GM23338 (cell line): ENCODE measurements around the gene GSTM2. TPM values are rescaled to one million over a fixed set of nuclear protein-coding genes. Genes with fewer than 3 reads are reported as not detected.

Experiments
- ATAC-seq: fragments of 200-7000 bp; cut with Tn5 transposase; 3 replicates; pipeline ENCODE4 v1.9.1; 2020
- DNase-seq: peaks from one replicate; pipeline ENCODE4 v3.0.0-alpha.2; 2015; ENCODE audit warnings: low spot score
- H2AFZ ChIP-seq: fragments of 200-600 bp; sonication (generic); 2 replicates; pipeline ENCODE4 v1.8.0; 2016; ENCODE audit warnings: antibody characterized with exemption, mild to moderate bottlenecking, moderate library complexity
- H3F3A ChIP-seq: fragments of 200-600 bp; sonication (generic); replicated peaks from 2 replicates; pipeline ENCODE4 v1.8.0; 2017; ENCODE audit warnings: antibody characterized with exemption, mixed run types, low read depth
- H3K27ac ChIP-seq: fragments of 200-600 bp; sonication (generic); 2 replicates; pipeline ENCODE4 v1.6.1; 2016; ENCODE audit warnings: low read depth
- H3K27me3 ChIP-seq: fragments of 200-600 bp; sonication (generic); 2 replicates; pipeline ENCODE4 v1.8.0; 2016; ENCODE audit warnings: mild to moderate bottlenecking, mixed run types, moderate library complexity; ENCODE audit not compliant: insufficient read depth
- H3K36me3 ChIP-seq: fragments of 200-600 bp; sonication (generic); 2 replicates; pipeline ENCODE4 v1.8.0; 2016; ENCODE audit warnings: mild to moderate bottlenecking; ENCODE audit not compliant: insufficient read depth
- H3K4me1 ChIP-seq: fragments of 200-600 bp; sonication (generic); 2 replicates; pipeline ENCODE4 v1.8.0; 2016; ENCODE audit warnings: mild to moderate bottlenecking, moderate library complexity; ENCODE audit not compliant: insufficient read depth
- H3K4me2 ChIP-seq: fragments of 200-600 bp; sonication (generic); 2 replicates; pipeline ENCODE4 v1.7.1; 2017; ENCODE audit warnings: mixed run types
- H3K4me3 ChIP-seq: fragments of 200-600 bp; sonication (generic); 2 replicates; pipeline ENCODE4 v1.6.1; 2016; ENCODE audit warnings: mixed run types
- H3K79me2 ChIP-seq: fragments of 200-600 bp; sonication (generic); replicated peaks from 2 replicates; pipeline ENCODE4 v1.8.0; 2017; ENCODE audit warnings: mild to moderate bottlenecking; ENCODE audit not compliant: insufficient read depth
- H3K9me2 ChIP-seq: fragments of 200-600 bp; sonication (generic); 2 replicates; pipeline ENCODE4 v1.8.0; 2017; ENCODE audit not compliant: insufficient read depth
- H4K20me1 ChIP-seq: fragments of 200-600 bp; sonication (generic); replicated peaks from 2 replicates; pipeline ENCODE4 v1.8.0; 2017; ENCODE audit warnings: mild to moderate bottlenecking; ENCODE audit not compliant: insufficient read depth
- H3K27ac Mint-ChIP-seq: 2 replicates; pipeline ENCODE4 v1.8.0; 2020; ENCODE audit warnings: inconsistent platforms, mild to moderate bottlenecking, moderate library complexity, mixed read lengths
- H3K27me3 Mint-ChIP-seq: 3 replicates; pipeline ENCODE4 v1.8.0; 2022; ENCODE audit warnings: low read depth, mild to moderate bottlenecking, moderate library complexity, mixed read lengths, inconsistent platforms; ENCODE audit not compliant: insufficient read depth, poor library complexity
- H3K36me3 Mint-ChIP-seq: 3 replicates; pipeline ENCODE4 v1.8.0; 2021; ENCODE audit warnings: low read depth, mild to moderate bottlenecking, inconsistent platforms, moderate library complexity, mixed read lengths
- H3K4me1 Mint-ChIP-seq: 3 replicates; pipeline ENCODE4 v1.8.0; 2020; ENCODE audit warnings: mild to moderate bottlenecking, inconsistent platforms, mixed read lengths
- H3K4me3 Mint-ChIP-seq: 3 replicates; pipeline ENCODE4 v1.8.0; 2021; ENCODE audit warnings: moderate library complexity, mild to moderate bottlenecking, inconsistent platforms, mixed read lengths
- H3K9me3 Mint-ChIP-seq: 3 replicates; pipeline ENCODE4 v1.8.0; 2020; ENCODE audit warnings: moderate library complexity, mild to moderate bottlenecking, inconsistent platforms, mixed read lengths
- CTCF ChIP-seq, 2 experiments: fragments of 200-600 bp in 1 of 2; sonication (generic) in 1 of 2; conservative IDR thresholded peaks; 2 replicates each; pipeline versions ENCODE4 v1.5.1 to v1.6.1; 2016 to 2017; ENCODE audit warnings: antibody characterized with exemption in 2 of 2, low read depth in 2 of 2, mild to moderate bottlenecking in 2 of 2, moderate library complexity in 1 of 2
- EZH2 ChIP-seq: fragments of 200-600 bp; sonication (generic); IDR thresholded peaks from one replicate; pipeline ENCODE4 v1.8.0; 2017; ENCODE audit warnings: antibody characterized with exemption, mild to moderate bottlenecking, low read depth; ENCODE audit not compliant: unreplicated experiment
- EZH2phosphoT487 ChIP-seq: fragments of 200-600 bp; sonication (generic); IDR thresholded peaks from one replicate; pipeline ENCODE4 v1.8.1; 2018; ENCODE audit warnings: antibody characterized with exemption; ENCODE audit not compliant: unreplicated experiment
- NANOG ChIP-seq: IDR thresholded peaks from 2 replicates; pipeline ENCODE4 v1.6.1; 2016; ENCODE audit warnings: antibody characterized with exemption, borderline replicate concordance
- POLR2AphosphoS5 ChIP-seq: IDR thresholded peaks from 2 replicates; pipeline ENCODE4 v1.6.1; 2016; ENCODE audit warnings: antibody characterized with exemption, low read depth
- REST ChIP-seq: IDR thresholded peaks from one replicate; pipeline ENCODE4 v1.6.1; 2018; ENCODE audit warnings: antibody characterized with exemption; ENCODE audit not compliant: unreplicated experiment
- ZNF114 ChIP-seq: fragments of 250-450 bp; sonication (Bioruptor Pico); IDR thresholded peaks from 2 replicates; pipeline ENCODE4 v1.5.0; 2020; ENCODE audit warnings: mild to moderate bottlenecking, moderate library complexity
- ZNF331 ChIP-seq: fragments of 250-450 bp; sonication (Bioruptor Pico); IDR thresholded peaks from 2 replicates; pipeline ENCODE4 v1.5.0; 2020; ENCODE audit warnings: low read depth, mild to moderate bottlenecking, moderate library complexity
- polyA plus RNA-seq: library from polyadenylated mRNA; unstranded; fragments of >200 nt; fragmentation: Nextera tagmentation; extraction: Ambion mirVana; gene quantifications from 2 replicates; pipeline ENCODE4 v1.2.1, GENCODE V29; 2016
- total RNA-seq: library from RNA; depleted of rRNA; stranded (reverse); fragments of >200 nt; shearing (Covaris generic); gene quantifications from 2 replicates; pipeline ENCODE4 v1.2.3, GENCODE V29; 2014

Gene GSTM2
- total and polyA plus RNA-seq, 2 experiments from 2014 or later, result 8.9 to 16.0 TPM

- no peak for TF ChIP-seq EZH2
- TF ChIP-seq REST, result no peak
- no peak for TF ChIP-seq EZH2phosphoT487
- no peak for TF ChIP-seq ZNF331
- no peak for TF ChIP-seq ZNF114
- no peak for TF ChIP-seq CTCF (conservative IDR thresholded peaks at IDR 0.05; ENCODE audit: low read depth in 2 of 2)
- no peak for TF ChIP-seq POLR2AphosphoS5
Observed at GRCh38 chr1:109721042-109721441, 53.2 kb downstream of the GSTM2 start (continued).

GRCh38 chr1:109721971-109722370 is 54.1 kb downstream of the GSTM2 start:
- H3K4me3 ChIP-seq, result no peak overlapping the region
- DNase-seq (no peak), ATAC-seq (no peak)
- no peaks in the 10 kb centered on the region for H3K79me2 ChIP-seq
- no peak overlapping the region for H3K4me2 ChIP-seq
- H3K9me2 ChIP-seq, result no peaks in the 10 kb centered on the region
- peaks cover under 1% of the 10 kb centered on the region; the same call in 1 of the 2 replicates for H3K36me3 ChIP-seq
- TF ChIP-seq POLR2AphosphoS5, result no peak
- TF ChIP-seq NANOG, result no peak
- H4K20me1 ChIP-seq, result no peaks in the 10 kb centered on the region
- H3K27me3 ChIP-seq, result no peaks in the 10 kb centered on the region
- H3K4me1 ChIP-seq, result no peaks in the 10 kb centered on the region; the same call in 1 of the 2 replicates
- H3F3A ChIP-seq, result no peaks in the 10 kb centered on the region
- Mint-ChIP-seq H3K4me3 (no peak overlapping the region), H3K27ac (no peak overlapping the region), H3K27me3 (peaks cover 1% of the 10 kb centered on the region), H3K9me3 (peaks cover 14% of the 10 kb centered on the region), H3K4me1 (no peaks in the 10 kb centered on the region; the same call in 2 of the 3 replicates), H3K36me3 (peaks cover 8% of the 10 kb centered on the region)
- no peak overlapping the region for H3K27ac ChIP-seq
- no peak overlapping the region for H2AFZ ChIP-seq
